Lower leg skin (tissue), 4 donors: ENCODE data around the gene CEP104. TPM values are rescaled to one million over a fixed set of nuclear protein-coding genes. Genes with fewer than 3 reads are reported as not detected.
A peak's percentile ranks its signal among the peaks of the same experiment; 100 is the strongest.
"Not testable (repeated sequence)": the region's sequence is repeated elsewhere in the genome, so short reads cannot be mapped to it uniquely, and the experiment has no call there.

ENCODE experiments used
- DNase-seq, 2 donors: peaks; one replicate each; pipeline ENCODE4 v3.0.0-alpha.2; 2019; ENCODE audit warnings: low spot score in 2 of 2
- H3K4me3 ChIP-seq: fragments of 200-600 bp; sonication (generic); 2 replicates; pipeline ENCODE4 v1.5.1; 2017; ENCODE audit warnings: mild to moderate bottlenecking, low read depth; ENCODE audit not compliant: poor library complexity, severe bottlenecking
- POLR2A ChIP-seq, 2 donors: fragments of 450-650 bp; IDR thresholded peaks; one replicate each; pipeline ENCODE4 v1.6.1; 2016 to 2017; ENCODE audit warnings: antibody characterized with exemption in 2 of 2, mild to moderate bottlenecking in 1 of 2, moderate library complexity in 1 of 2
- WGBS, 2 donors: methylation state at CpG; one replicate each; pipeline ENCODE4 v1.1.5; 2018; 5-methylcytosine and 5-hydroxymethylcytosine counted together
- intact Hi-C: fragments of 100-400 bp; cut with DNase I; formaldehyde crosslinking; loops from one replicate; pipeline ENCODE4 v1.15.0; 2023; ENCODE audit warnings: low total_unique reads
- total RNA-seq, 4 donors: library from RNA; depleted of rRNA; stranded (reverse); fragments of >200 nt; gene quantifications; one replicate each; pipeline ENCODE4 v1.1.0, GENCODE V29; 2016
- TF ChIP-seq, protein P1 (sequence below), 3 donors: fragments of 450-650 bp; IDR thresholded peaks; one replicate each; pipeline ENCODE4 v1.5.1; 2016; ENCODE audit warnings: antibody characterized with exemption in 3 of 3, mild to moderate bottlenecking in 3 of 3, moderate library complexity in 2 of 3

The CEP104 gene
- total RNA-seq, 4 donors from 2014 or later: 24.6 to 38.9 (median 33.1) TPM

DNA sequence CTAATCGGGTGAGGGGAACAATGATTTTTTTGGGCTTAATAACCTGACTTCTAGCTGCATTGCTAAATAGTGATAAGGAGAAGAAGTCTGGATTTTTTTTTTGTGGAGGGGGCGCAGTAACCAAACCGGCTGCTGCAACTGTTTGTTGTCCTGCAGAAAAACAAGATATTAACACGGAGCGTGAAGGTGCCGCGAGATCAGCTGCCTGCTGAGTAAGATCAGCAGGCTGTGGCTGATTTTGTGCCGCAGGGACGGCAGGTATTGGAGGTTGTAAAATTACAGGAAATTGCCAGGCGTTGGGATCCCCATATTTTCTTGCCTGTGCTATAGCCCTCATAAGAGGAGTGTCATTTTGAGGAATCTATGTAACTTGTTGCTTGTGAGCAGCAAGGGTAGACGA is 52.0 kb downstream of the CEP104 start:
- 72 to 74% methylated on average over 11 of the region's 11 CpGs for WGBS, 2 donors
- TF ChIP-seq, protein P1, sequence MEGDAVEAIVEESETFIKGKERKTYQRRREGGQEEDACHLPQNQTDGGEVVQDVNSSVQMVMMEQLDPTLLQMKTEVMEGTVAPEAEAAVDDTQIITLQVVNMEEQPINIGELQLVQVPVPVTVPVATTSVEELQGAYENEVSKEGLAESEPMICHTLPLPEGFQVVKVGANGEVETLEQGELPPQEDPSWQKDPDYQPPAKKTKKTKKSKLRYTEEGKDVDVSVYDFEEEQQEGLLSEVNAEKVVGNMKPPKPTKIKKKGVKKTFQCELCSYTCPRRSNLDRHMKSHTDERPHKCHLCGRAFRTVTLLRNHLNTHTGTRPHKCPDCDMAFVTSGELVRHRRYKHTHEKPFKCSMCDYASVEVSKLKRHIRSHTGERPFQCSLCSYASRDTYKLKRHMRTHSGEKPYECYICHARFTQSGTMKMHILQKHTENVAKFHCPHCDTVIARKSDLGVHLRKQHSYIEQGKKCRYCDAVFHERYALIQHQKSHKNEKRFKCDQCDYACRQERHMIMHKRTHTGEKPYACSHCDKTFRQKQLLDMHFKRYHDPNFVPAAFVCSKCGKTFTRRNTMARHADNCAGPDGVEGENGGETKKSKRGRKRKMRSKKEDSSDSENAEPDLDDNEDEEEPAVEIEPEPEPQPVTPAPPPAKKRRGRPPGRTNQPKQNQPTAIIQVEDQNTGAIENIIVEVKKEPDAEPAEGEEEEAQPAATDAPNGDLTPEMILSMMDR (IDR thresholded peaks at IDR 0.05): no peak
- no peak for TF ChIP-seq POLR2A (IDR thresholded peaks at IDR 0.05)
- intact Hi-C loops: no loop called here
- no peak for DNase-seq
- no peak overlapping the region for H3K4me3 ChIP-seq

DNA sequence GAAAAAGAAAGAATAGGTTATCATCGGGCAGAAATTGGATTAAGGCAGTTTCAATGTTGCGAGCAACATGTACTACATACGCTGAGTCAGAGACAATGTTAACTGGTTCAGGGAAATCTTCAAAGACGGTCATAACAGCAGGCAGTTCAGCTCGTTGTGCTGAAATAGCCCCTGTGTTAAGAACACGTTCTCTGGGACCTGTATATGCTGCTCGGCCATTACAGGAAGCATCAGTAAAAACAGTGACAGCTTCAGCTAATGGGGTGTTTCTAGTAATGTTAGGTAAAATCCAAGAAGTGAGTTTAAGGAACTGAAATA is 52.4 kb downstream of the CEP104 start:
- intact Hi-C loops, H3K4me3 ChIP-seq, DNase-seq: not testable (repeated sequence)
- 53 to 72% methylated on average over 7 of the region's 7 CpGs for WGBS, 2 donors

DNA sequence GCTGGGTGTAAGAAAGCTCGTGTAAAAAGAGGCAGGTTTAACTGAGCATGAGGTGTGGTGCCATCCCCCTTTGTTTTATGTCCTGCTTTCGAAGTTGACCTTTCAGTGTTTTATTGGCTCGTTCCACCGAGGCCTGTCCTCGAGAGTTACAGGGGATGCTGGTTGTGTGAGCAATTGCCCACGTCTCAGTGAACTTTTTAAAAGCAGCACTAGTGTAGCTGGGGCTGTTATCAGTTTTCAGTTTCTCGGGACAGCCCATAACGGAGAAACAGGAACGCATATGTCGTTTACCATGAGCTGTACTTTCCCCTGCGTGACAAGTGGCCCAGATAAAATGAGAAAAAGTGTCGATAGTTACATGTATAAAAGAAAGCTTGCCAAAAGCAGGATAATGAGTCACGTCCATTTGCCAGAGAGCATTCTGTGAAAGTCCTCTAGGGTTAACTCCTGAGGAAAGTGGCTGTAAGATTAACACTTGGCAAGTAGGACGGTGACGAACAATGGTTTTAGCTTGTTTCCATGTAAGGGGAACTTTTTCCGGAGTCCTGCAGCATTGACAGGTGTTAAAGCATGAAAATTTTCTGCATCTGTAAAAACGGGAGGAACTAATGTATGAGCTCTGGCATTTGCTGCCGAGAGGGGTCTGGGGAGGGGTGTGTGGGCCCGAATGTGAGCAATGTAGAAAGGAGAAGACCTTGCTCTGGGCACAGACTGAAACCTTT is 52.9 kb downstream of the CEP104 start:
- WGBS, 2 donors: 64 to 71% methylated on average over 19 of the region's 19 CpGs
- no peak overlapping the region for H3K4me3 ChIP-seq
- intact Hi-C loops: no loop called here
- TF ChIP-seq POLR2A (IDR thresholded peaks at IDR 0.05): no peak
- TF ChIP-seq, protein P1 (IDR thresholded peaks at IDR 0.05): no peak
- no peak for DNase-seq

DNA sequence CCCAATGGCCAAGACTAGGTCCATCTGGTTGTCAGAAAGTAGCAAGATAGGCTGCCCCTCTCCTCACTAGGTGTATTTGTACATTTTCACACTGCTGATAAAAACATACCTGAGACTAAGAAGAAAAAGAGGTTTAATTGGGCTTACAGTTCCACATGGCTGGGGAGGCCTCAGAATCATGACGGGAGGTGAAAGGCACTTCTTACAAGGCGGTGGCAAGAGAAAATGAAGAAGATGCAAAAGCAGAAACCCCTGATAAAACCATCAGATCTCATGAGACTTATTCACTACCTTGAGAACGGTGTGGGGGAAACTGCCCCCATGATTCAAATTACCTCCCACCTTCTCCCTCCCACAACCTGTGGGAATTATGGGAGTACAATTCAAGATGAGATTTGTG is 56.2 kb downstream of the CEP104 start:
- intact Hi-C loops, DNase-seq, H3K4me3 ChIP-seq: not testable (repeated sequence)
- WGBS, 2 donors: 83 to 85% methylated on average over 3 of the region's 3 CpGs

DNA sequence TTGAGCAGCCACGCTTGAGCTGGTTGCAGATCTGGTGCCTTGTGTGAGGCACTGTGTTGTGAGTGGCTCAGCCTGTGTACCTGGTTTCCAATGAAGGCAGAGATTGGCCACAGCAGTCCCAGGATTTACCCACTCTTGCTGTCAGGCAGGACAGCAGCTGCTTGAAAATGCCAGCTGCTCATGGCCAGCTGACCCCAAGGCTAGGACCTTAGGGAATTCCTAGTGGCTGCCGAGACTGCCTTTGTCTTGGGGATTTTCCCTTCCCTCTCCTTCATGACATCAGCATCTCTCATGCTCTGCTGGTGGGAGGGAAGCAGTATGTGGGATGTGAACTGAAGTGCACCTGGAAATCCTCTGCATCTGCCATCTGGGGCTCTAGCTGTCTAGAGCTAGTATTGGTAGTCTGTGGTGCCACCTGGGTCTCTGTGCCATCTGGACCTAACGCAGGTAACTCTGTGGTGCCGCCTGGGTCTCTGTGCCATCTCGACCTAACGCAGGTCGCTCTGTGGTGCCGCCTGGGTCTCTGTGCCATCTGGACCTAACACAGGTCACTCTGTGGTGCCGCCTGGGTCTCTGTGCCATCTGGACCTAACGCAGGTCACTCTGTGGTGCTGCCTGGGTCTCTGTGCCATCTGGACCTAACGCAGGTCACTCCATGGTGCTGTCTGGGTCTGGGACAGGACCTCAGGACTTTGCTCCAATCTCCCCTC is 56.9 kb downstream of the CEP104 start:
- intact Hi-C loops: loop anchor here (5.0 kb wide), 1 partner anchor 178 kb away; no protein-coding TSS in a partner anchor
- 69 to 79% methylated on average over 8 to 10 of the region's 11 CpGs for whole genome bisulfite sequencing, 2 donors
- no peak overlapping the region for H3K4me3 ChIP-seq
- TF ChIP-seq, protein P1 (IDR thresholded peaks at IDR 0.05): no peak
- TF ChIP-seq POLR2A (IDR thresholded peaks at IDR 0.05): no peak
- no peak for DNase-seq

DNA sequence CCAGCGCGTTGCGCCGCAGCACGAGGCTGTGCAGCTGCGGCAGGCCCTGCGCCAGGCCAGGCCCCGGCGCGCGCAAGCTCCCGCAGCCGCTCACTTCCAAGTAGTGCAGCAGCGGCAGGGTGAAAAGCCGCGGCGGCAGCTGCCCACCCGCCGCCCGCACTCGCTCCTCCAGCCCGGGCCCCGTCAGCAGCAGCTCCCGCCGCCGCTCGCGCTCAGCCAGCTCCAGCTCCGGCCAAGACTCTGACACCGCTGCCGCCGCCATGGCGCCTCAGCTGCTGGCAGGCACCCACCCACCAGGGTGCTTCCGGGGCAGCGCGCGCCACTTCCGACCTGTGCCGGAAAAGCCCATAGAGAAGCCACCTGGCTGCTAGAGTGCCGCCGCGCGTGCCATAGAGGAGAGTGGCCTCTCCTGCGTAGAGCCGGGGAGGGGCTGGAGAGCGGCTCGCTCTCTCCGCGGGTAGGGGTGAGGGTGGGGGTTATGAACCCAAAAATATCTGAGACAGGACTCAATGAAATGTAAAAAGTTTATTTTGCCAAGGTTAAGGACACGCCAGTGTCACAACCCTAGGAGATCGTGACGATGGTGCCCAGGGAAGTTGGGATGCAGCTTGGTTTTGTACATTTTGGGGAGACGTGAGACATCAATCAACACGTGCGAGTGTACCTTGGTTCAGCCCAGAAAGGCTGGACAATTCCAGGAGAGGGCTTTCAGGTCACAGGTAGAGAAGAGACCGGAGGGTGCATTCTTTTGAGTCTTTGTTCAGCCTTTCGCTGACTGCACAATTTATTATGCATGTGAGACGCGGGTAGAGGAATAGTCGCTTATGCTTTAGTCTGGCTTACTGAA is 60.6 kb downstream of the CEP104 start, which contains the start of gene LRRC47:
LRRC47 (minus strand) TSS at position 284 of the 847 bp plus-strand sequence; CDS start at position 262, 22 bp downstream.
- DNase-seq: peak; percentile 90 to 98
- TF ChIP-seq POLR2A (IDR thresholded peaks at IDR 0.05): no peak
- TF ChIP-seq, protein P1 (IDR thresholded peaks at IDR 0.05): no peak
- H3K4me3 ChIP-seq: peak within 1 kb of the TSS; percentile 75
- 3 to 4% methylated on average over 21 to 32 of the region's 60 CpGs for WGBS, 2 donors
- intact Hi-C loops: loop anchor here (5.0 kb wide), 1 partner anchor 174 kb away; no protein-coding TSS in a partner anchor
